ENCODE results near the gene FAM168A. TPM values are rescaled to one million over a fixed set of nuclear protein-coding genes. Genes with fewer than 3 reads are reported as not detected.

The FAM168A gene
- total RNA-seq, 3 donors from 2014 or later (not counting 1 experiment from before 2014, with no cell fraction given): 27.4 to 39.8 (median 30.4) TPM

GRCh38 chr11:73559743-73560142 lies 38.2 kb downstream of the FAM168A start:
- Mint-ChIP-seq H3K9me3 (no peaks in the 10 kb centered on the region), H3K27ac (no peak overlapping the region)

GRCh38 chr11:73556966-73557365 lies 40.9 kb downstream of the FAM168A start:
- no peak for TF ChIP-seq CTCF (IDR thresholded peaks at IDR 0.05)
- no peaks in the 10 kb centered on the region for H3K4me1 ChIP-seq (ENCODE audit: control insufficient read depth, insufficient read depth, low read length)
- WGBS (ENCODE audit: insufficient coverage): 100% methylated on average over 2 of the region's 3 CpGs
- Mint-ChIP-seq H3K4me3 (no peak overlapping the region), H3K27ac (no peak overlapping the region), H3K27me3 (ENCODE audit: low read depth in 2 of 2) (no peaks in the 10 kb centered on the region), H3K4me1 (peaks cover 8 to 21% of the 10 kb centered on the region in 2 donors), H3K9me3 (no peaks in the 10 kb centered on the region), H3K36me3 (no peaks in the 10 kb centered on the region)
- H3K36me3 ChIP-seq (ENCODE audit: control insufficient read depth, insufficient read depth, low read length): no peaks in the 10 kb centered on the region
- DNase-seq (no peak), ATAC-seq (no peak)
- H3K9me3 ChIP-seq (ENCODE audit: control insufficient read depth, insufficient read depth, low read length): no peaks in the 10 kb centered on the region
- H3K4me3 ChIP-seq (ENCODE audit: low read length): no peak overlapping the region
- no peak overlapping the region for H3K27ac ChIP-seq (ENCODE audit: low read length)
- intact Hi-C loops (cut with micrococcal nuclease): no loop called here
- H3K27me3 ChIP-seq (ENCODE audit: control insufficient read depth, insufficient read depth, low read length): no peaks in the 10 kb centered on the region

More at GRCh38 chr11:73559743-73560142, 38.2 kb downstream of the FAM168A start:
- H3K9me3 ChIP-seq (ENCODE audit: control insufficient read depth, insufficient read depth, low read length): no peaks in the 10 kb centered on the region
- no peak for TF ChIP-seq CTCF (IDR thresholded peaks at IDR 0.05)
- H3K4me1 ChIP-seq (ENCODE audit: control insufficient read depth, insufficient read depth, low read length): no peaks in the 10 kb centered on the region
- H3K27ac ChIP-seq (ENCODE audit: low read length): no peak overlapping the region
- Mint-ChIP-seq H3K4me1 (peaks cover 5 to 13% of the 10 kb centered on the region in 2 donors), H3K27me3 (ENCODE audit: low read depth in 2 of 2) (no peaks in the 10 kb centered on the region), H3K4me3 (no peak overlapping the region), H3K36me3 (no peaks in the 10 kb centered on the region)
- ATAC-seq (no peak), DNase-seq (no peak)
- no peaks in the 10 kb centered on the region for H3K36me3 ChIP-seq (ENCODE audit: control insufficient read depth, insufficient read depth, low read length)
- intact Hi-C loops (cut with micrococcal nuclease): no loop called here
- no peaks in the 10 kb centered on the region for H3K27me3 ChIP-seq (ENCODE audit: control insufficient read depth, insufficient read depth, low read length)
- no peak overlapping the region for H3K4me3 ChIP-seq (ENCODE audit: low read length)

GRCh38 chr11:73555615-73556014 lies 42.3 kb downstream of the FAM168A start:
- H3K4me3 Mint-ChIP-seq: no peak overlapping the region

More at GRCh38 chr11:73555615-73556014, 42.3 kb downstream of the FAM168A start:
- Mint-ChIP-seq H3K36me3 (no peaks in the 10 kb centered on the region), H3K27me3 (ENCODE audit: low read depth in 2 of 2) (no peaks in the 10 kb centered on the region), H3K9me3 (no peaks in the 10 kb centered on the region), H3K27ac (no peak overlapping the region), H3K4me1 (peaks cover 16 to 29% of the 10 kb centered on the region in 2 donors)
- Histone ChIP-seq H3K4me3 (ENCODE audit: low read length) (no peak overlapping the region), H3K36me3 (ENCODE audit: control insufficient read depth, insufficient read depth, low read length) (no peaks in the 10 kb centered on the region), H3K27me3 (ENCODE audit: control insufficient read depth, insufficient read depth, low read length) (no peaks in the 10 kb centered on the region), H3K9me3 (ENCODE audit: control insufficient read depth, insufficient read depth, low read length) (no peaks in the 10 kb centered on the region), H3K27ac (ENCODE audit: low read length) (no peak overlapping the region), H3K4me1 (ENCODE audit: control insufficient read depth, insufficient read depth, low read length) (no peaks in the 10 kb centered on the region)
- ATAC-seq: no peak
- intact Hi-C loops (cut with micrococcal nuclease): no loop called here
- no peak for DNase-seq
- WGBS (ENCODE audit: insufficient coverage): 98% methylated on average over 3 of the region's 3 CpGs
- TF ChIP-seq CTCF (IDR thresholded peaks at IDR 0.05): no peak

Measured in natural killer cell (primary cell).